Measurements from ENCODE around the gene CHRNE.

The CHRNE gene

DNA sequence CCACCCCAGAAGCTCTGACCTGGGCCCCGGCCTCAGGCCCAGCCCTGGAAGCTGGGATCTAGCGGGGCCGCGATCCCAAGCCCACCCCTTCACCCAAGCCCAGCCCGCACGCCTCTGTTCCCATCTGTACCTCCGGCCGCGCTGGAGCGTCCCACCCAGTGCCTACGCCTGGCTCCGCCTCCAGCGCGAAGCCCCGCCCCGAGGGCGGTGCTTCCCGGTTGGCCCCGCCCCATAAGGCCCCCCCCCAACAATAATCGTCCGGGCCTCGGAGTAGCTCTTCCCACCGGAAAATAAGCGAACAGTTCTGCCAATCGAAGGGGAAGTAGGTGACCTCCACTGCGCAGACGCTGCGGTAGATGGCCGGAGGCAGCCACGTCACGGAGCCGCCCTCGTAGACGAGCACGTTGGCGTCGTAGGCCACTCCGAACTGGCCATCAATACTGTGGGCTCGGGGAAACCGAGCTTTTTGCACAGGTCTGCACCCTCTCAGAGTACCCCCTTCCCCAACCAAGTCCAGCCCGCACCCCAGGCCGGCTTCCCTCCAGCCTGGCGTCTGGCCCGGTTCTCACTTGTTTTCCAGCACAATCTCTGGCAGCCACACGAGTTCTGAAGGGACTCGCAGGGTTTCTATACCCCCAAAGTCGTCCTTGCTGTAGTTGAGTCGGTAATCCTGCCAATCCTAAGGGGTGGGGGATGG, 1.1 kb downstream of the CHRNE start:
- DNase-seq, result peak; percentile 86

- no peak for DNase-seq
Observed at GRCh38 chr17:4901108-4901647, 1.7 kb downstream of the CHRNE start.

DNA sequence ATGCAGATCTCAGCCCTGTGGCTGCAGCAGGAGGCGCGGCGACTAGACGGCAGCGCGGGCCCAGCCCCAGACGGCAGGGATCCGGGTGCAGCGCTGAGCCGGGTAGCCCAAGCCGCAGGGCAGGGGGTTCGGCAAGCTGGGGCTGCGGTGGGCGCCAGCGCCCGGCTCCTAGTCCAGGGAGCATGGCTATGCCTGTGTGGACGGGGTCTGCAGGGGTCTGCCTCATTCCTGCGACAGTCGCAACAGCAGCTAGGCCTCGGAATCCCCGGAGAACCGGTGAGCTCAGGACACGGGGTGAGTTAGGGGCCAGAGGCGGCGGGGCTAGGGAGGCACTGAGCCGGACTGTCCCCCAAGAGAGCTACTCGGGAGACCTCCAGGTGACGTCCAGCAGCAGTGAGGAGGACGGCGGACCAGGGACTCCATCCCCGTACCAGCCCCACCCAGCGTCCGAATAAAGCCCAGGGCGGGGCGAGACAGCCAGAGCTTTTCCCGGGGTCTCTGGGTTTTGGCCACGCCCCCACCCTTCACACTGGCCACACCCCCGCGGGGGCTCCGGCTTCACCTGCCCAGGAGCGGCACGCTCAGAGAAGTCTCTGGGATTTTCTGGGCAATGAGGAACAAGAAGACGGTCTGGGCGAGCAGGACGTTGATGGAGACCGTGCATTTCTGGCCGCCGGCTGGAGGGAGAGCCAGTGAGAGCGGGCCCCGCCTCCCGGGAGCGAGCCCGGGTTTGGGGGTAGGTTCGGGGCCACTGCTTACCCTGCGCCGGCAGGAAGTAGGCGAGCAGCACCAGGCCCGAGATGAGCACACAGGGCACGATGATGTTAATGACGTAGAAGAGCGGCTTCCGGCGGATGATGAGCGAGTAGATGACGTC, 2.4 kb downstream of the CHRNE start:
- DNase-seq, result peak; percentile 75

DNA sequence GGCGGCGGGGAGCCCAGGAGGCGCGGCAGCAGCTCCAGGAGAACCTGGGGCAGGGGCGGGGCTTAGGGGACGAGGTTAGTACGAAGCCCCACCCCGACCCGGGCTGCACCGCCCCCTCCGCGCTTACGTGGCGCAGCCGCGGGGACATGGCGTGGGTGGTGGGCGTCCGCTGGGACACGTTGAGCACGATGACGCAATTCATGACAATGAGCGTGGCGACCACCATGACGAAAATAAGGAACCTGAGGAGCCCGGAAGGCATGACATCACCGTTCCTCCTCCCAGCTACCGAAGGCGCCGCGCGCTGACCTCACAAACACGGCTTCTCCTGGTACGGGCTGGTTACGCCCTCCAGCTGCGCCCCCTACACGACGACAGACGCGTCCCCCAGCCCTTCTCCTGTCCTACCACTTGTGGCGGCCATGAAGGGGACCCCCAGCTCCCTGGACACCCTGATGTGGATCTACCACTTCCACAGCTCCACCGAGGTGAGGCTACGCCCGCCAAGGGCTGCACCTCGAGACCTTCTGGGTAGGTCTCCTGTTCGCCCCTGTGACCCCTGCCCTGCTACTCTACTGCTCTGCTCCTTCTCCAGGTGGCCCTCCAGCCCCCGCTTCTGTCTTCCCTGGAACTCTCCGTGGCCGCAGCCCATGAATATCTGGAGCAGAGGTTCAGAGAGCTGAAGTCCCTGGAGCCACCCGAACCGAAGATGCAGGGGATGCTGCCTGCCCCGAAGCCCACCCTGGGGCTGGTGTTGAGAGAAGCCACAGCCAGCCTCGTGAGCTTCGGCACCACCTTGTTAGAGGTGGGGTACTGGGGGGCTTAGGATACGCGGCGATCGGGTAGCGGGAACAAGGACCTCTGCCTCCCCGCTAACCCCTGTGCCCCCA, 3.3 kb downstream of the CHRNE start, which contains the start of gene C17orf107:
Gene C17orf107 (plus strand): TSS at position 196 of the 890 bp plus-strand sequence. CDS start 227 bp downstream, at position 423.
- peak; percentile 89 for DNase-seq

DNA sequence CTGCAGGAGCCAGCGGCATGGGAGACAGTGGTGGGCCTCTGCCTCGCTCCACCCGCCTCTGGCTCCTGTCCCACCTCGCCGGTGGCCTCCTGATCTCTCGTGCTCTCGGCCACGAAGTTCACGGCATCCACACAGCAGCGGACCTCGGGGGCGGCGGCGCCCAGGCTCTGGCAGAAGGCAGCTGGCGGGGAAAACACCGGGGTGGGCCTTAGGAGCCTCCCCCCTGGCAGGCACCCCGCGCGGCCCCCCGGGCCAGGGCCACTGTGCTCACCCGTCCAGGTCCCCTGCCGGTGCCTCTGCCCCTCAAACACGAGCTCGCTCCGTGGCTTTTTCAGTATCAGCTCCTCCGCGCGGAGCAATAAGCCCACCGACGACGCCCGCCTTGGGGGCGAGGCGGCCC, 4.0 kb downstream of the CHRNE start:
- no peak for DNase-seq

GRCh38 chr17:4898351-4898750, 4.5 kb downstream of the CHRNE start:
- peak; percentile 42 for DNase-seq

GRCh38 chr17:4897785-4898184, 5.1 kb downstream of the CHRNE start:
- peak; percentile 40 for DNase-seq

DNA sequence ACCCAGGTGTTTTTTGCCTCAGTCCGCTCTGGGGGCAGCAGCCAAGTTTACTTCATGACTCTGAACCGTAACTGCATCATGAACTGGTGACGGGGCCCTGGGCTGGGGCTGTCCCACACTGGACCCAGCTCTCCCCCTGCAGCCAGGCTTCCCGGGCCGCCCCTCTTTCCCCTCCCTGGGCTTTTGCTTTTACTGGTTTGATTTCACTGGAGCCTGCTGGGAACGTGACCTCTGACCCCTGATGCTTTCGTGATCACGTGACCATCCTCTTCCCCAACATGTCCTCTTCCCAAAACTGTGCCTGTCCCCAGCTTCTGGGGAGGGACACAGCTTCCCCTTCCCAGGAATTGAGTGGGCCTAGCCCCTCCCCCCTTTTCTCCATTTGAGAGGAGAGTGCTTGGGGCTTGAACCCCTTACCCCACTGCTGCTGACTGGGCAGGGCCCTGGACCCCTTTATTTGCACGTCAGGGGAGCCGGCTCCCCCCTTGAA, 5.7 kb downstream of the CHRNE start:
- DNase-seq, result peak; percentile 45

DNA sequence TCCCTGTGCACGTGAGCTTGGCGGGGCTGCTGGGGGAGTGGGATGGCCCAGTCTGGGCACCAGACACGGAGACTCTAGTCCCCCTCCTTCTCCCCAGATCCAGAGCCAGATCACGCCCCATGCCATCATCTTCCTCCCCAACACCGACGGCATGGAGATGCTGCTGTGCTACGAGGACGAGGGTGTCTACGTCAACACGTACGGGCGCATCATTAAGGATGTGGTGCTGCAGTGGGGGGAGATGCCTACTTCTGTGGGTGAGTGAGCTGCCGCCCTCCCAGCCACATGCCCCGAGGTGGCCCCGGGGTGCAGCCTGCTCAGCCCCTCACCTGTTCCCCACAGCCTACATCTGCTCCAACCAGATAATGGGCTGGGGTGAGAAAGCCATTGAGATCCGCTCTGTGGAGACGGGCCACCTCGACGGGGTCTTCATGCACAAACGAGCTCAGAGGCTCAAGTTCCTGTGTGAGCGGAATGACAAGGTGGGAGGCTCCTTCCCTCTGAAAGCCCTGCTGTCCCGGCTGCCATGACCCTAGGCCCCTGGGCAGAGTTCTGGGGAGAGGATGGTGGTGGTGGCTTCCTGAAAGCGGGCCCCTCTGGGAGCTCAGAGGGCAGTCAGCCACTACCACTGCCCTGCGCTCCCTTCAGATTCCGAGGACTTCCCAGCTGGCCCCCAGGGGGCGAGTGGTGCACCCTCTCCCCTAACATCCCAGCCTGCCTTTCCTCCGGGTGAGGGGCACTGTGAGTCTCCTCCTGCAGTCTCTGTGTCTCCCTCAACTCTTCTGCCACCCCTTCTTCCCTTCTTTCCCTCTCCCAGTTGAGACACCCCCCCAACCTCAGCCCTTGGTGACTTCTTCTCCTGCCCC, 6.3 kb downstream of the CHRNE start:
- peak; percentile 42 for DNase-seq

DNA sequence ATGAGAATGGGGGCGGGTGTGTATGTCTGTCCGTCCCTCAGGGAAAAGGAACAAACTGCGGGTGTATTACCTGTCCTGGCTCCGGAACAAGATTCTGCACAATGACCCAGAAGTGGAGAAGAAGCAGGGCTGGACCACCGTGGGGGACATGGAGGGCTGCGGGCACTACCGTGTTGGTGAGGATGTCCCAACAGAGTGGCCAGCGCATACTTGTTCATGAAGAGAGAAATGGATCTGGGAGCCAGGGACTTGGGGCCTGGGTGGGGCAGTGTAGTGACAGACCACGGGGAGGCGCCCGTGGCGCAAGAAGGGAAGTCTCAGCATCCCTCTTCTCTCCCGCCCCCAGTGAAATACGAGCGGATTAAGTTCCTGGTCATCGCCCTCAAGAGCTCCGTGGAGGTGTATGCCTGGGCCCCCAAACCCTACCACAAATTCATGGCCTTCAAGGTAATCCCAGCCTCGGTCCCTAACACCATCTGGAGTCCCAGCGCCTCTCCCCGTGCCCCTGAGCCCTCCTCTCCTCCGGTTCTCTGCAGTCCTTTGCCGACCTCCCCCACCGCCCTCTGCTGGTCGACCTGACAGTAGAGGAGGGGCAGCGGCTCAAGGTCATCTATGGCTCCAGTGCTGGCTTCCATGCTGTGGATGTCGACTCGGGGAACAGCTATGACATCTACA, 7.1 kb downstream of the CHRNE start:
- peak; percentile 41 for DNase-seq

- DNase-seq, result no peak
Observed at GRCh38 chr17:4895121-4895520, 7.8 kb downstream of the CHRNE start.

GRCh38 chr17:4893721-4894560, 9.0 kb downstream of the CHRNE start:
- no peak for DNase-seq

- no peak for DNase-seq
Observed at GRCh38 chr17:4893272-4893671, 9.6 kb downstream of the CHRNE start.

- no peak for DNase-seq
Observed at GRCh38 chr17:4892499-4893221, 10.2 kb downstream of the CHRNE start.

DNA sequence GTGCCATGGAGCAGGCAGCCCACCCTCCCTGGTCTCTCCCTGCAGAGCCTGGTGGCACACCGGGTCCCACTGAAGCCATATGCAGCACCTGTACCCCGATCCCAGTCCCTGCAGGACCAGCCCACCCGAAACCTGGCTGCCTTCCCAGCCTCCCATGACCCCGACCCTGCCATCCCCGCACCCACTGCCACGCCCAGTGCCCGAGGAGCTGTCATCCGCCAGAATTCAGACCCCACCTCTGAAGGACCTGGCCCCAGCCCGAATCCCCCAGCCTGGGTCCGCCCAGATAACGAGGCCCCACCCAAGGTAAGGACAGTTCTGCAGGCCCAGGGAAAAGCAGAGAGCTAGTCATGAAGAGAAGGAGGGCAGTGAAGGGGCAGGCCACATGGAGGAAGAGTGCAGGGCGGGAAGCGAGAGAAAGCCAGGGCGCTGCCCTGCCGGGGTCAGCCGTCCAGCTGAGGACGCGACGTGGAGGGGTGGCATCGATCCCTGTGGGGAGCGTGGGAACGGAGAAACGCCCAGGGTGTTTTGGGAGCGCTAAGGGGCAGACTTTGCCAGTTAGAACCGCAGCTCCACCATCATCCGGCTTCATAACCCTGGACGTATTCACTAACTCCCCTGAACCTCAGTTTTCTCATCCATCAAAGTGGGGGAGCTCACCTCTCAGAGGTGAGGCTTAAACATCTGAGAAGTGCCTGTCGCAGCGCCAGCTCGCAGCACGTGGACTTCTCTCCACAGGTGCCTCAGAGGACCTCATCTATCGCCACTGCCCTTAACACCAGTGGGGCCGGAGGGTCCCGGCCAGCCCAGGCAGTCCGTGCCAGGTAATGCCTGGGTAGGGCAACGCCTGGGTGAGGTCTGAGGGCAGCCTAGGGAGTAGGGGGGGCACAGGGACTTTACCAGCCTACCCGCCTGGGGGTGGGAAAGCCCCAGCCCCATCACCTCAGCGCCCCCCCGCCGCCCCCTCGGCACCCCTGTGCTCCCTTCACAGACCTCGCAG, 11.2 kb downstream of the CHRNE start:
- DNase-seq, result no peak

- no peak for DNase-seq
Observed at GRCh38 chr17:4887581-4887980, 15.3 kb downstream of the CHRNE start.

DNA sequence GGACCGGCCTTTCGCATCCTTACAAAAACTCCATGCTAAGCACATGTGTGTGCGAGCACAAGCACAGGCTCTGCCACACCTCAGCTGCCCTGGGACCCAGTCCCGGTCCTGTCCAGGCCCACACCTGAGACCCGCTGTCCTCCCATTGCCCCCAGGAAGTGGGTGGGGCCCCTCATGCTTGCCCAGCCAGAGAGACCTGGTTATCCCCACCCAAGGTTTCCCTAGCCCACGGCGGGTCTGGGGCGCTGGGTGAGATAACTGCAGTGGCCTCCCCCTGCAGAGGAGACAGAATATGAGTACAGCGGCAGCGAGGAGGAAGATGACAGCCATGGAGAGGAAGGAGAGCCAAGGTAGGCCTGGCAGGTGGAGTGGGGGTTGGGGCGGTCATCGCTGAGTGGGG, 16.1 kb downstream of the CHRNE start:
- DNase-seq, result no peak

DNA sequence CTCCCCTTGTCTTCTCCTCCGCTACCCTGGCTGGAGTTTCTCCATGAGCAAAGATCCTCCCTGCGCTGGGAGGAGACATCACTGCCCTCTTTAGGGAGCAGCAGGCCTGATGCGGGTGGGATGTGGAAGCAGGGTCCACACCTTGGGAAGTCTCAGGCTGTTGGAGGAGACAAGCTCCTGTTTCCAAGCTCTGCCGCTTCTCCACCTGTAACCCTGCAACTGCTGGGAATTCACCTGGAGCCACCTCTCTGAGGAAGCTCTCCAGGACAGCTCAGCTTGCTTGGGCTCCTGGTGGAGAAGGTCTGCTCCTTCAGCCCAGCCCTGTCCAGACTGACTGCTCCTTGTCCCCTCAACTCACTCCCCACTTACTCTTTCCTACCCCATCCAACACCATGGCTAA, 18.4 kb downstream of the CHRNE start:
- no peak for DNase-seq

Measured in right forelimb (tissue), 1 donor.